Nephron progenitor cell (in vitro differentiated cells): ENCODE data around the gene GJC3.

ENCODE experiments used
- DNase-seq: peaks from one replicate; pipeline ENCODE4 v3.0.0; 2021
- H3K27ac Mint-ChIP-seq: 2 replicates; pipeline ENCODE4 v1.8.0; 2021; ENCODE audit warnings: mild to moderate bottlenecking, moderate library complexity, mixed read lengths
- H3K27me3 Mint-ChIP-seq: 2 replicates; pipeline ENCODE4 v1.8.0; 2021; ENCODE audit warnings: mild to moderate bottlenecking, low read depth, mixed read lengths; ENCODE audit not compliant: poor library complexity
- H3K36me3 Mint-ChIP-seq: 2 replicates; pipeline ENCODE4 v1.8.0; 2021; ENCODE audit warnings: low read depth, mixed read lengths
- H3K4me1 Mint-ChIP-seq: 2 replicates; pipeline ENCODE4 v1.8.0; 2021; ENCODE audit warnings: mixed read lengths
- H3K4me3 Mint-ChIP-seq: 2 replicates; pipeline ENCODE4 v1.8.0; 2021; ENCODE audit warnings: mild to moderate bottlenecking, moderate library complexity, mixed read lengths
- H3K9me3 Mint-ChIP-seq: 2 replicates; pipeline ENCODE4 v1.8.0; 2021; ENCODE audit warnings: mild to moderate bottlenecking, moderate library complexity, mixed read lengths
- CTCF ChIP-seq: fragments of 200-600 bp; sonication (generic); IDR thresholded peaks from 2 replicates; pipeline ENCODE4 v1.5.0; 2021; ENCODE audit warnings: antibody characterized with exemption

GJC3 gene

GRCh38 chr7:99920149-99920548, 9.3 kb downstream of the GJC3 start:
- no peaks in the 10 kb centered on the region for H3K4me1 Mint-ChIP-seq
- H3K4me3 Mint-ChIP-seq: peak overlapping the region; percentile 72
- peaks cover 4% of the 10 kb centered on the region for H3K36me3 Mint-ChIP-seq
- H3K27me3 Mint-ChIP-seq: peaks cover 34% of the 10 kb centered on the region
- no peak overlapping the region for H3K27ac Mint-ChIP-seq
- peaks cover 31% of the 10 kb centered on the region for H3K9me3 Mint-ChIP-seq
- no peak for DNase-seq
- TF ChIP-seq CTCF: no peak

- TF ChIP-seq CTCF: no peak
- Mint-ChIP-seq H3K27ac (no peak overlapping the region), H3K36me3 (peaks cover 4% of the 10 kb centered on the region), H3K4me3 (peak overlapping the region; percentile 72), H3K9me3 (peaks cover 31% of the 10 kb centered on the region), H3K27me3 (peaks cover 31% of the 10 kb centered on the region), H3K4me1 (no peaks in the 10 kb centered on the region)
- no peak for DNase-seq
These were observed 9.7 kb downstream of the GJC3 start for GRCh38 chr7:99919814-99920112.

GRCh38 chr7:99918959-99919813, 10.2 kb downstream of the GJC3 start, which contains the start of gene TRIM4:
TRIM4 (minus strand) TSS chr7:99919530; CDS start chr7:99919401, 129 bp downstream.
- H3K9me3 Mint-ChIP-seq: peaks cover 31% of the 10 kb centered on the region
- H3K4me3 Mint-ChIP-seq: peak within 1 kb of the TSS; percentile 72
- no peak within 1 kb of the TSS for H3K27ac Mint-ChIP-seq
- no peak for TF ChIP-seq CTCF
- H3K4me1 Mint-ChIP-seq: no peaks in the 10 kb centered on the region
- peaks cover 26% of the 10 kb centered on the region for H3K27me3 Mint-ChIP-seq
- H3K36me3 Mint-ChIP-seq: peaks cover 4% of the 10 kb centered on the region
- peak; percentile 23 for DNase-seq

- no peak overlapping the region for H3K27ac Mint-ChIP-seq
- no peaks in the 10 kb centered on the region for H3K36me3 Mint-ChIP-seq
- no peak for DNase-seq
- H3K4me1 Mint-ChIP-seq: no peaks in the 10 kb centered on the region
- H3K9me3 Mint-ChIP-seq: no peaks in the 10 kb centered on the region
- no peak for TF ChIP-seq CTCF
- H3K4me3 Mint-ChIP-seq: no peak overlapping the region
- peaks cover 19% of the 10 kb centered on the region for H3K27me3 Mint-ChIP-seq
These were observed 18.4 kb downstream of the GJC3 start for GRCh38 chr7:99910976-99911375.

- TF ChIP-seq CTCF: no peak
- Mint-ChIP-seq H3K36me3 (no peaks in the 10 kb centered on the region), H3K9me3 (no peaks in the 10 kb centered on the region), H3K27ac (no peak overlapping the region), H3K27me3 (peaks cover 9% of the 10 kb centered on the region), H3K4me1 (no peaks in the 10 kb centered on the region), H3K4me3 (no peak overlapping the region)
- no peak for DNase-seq
These were observed 27.8 kb downstream of the GJC3 start for GRCh38 chr7:99901581-99901980.
